Bronchus fibroblast of lung (primary cell): ENCODE measurements around the gene EIF2B2. TPM values are rescaled to one million over a fixed set of nuclear protein-coding genes. Genes with fewer than 3 reads are reported as not detected.

Source experiments
- total RNA-seq: library from RNA; depleted of rRNA; stranded (reverse); fragments of >200 nt; gene quantifications from 2 replicates; pipeline ENCODE4 v1.2.3, GENCODE V29; 2015

Gene EIF2B2
- 68.2 and 72.3 TPM in 2 replicates for total RNA-seq

GRCh38 chr14:75002392-75003249 is at the start of gene EIF2B2:
Gene EIF2B2, plus strand, starts transcription at chr14:75002921. Its CDS starts 70 bp downstream, at chr14:75002991.

GRCh38 chr14:74955229-74956026 is 47.3 kb upstream of the EIF2B2 start, which contains the start of gene PGF:
Gene PGF, minus strand, starts transcription at chr14:74955597. Its CDS starts 355 bp downstream, at chr14:74955242.

GRCh38 chr14:75050852-75051555 is 48.3 kb downstream of the EIF2B2 start, which contains the start of gene MLH3:
Gene MLH3, minus strand, starts transcription at chr14:75051467. Its CDS starts 1,812 bp downstream, at chr14:75049655.

Other genes with a start within 250 kb of the EIF2B2 start
- gene YLPM1, start 239.6 kb upstream of the EIF2B2 start, total RNA-seq: 11.9 and 15.5 TPM in 2 replicates
- not detected in 2 replicates for gene PROX2, start 126.8 kb upstream of the EIF2B2 start, total RNA-seq
- 65.4 and 65.6 TPM in 2 replicates for gene DLST, start 121.0 kb upstream of the EIF2B2 start, total RNA-seq
- gene RPS6KL1, start 79.7 kb upstream of the EIF2B2 start, total RNA-seq: 0.50 and 0.89 TPM in 2 replicates
- 0.67 and 1.6 TPM in 2 replicates for gene PGF, start 47.3 kb upstream of the EIF2B2 start, total RNA-seq
- 10.4 and 11.9 TPM in 2 replicates for gene MLH3, start 48.5 kb downstream of the EIF2B2 start, total RNA-seq
- gene ACYP1, start 61.1 kb downstream of the EIF2B2 start, total RNA-seq: 7.7 and 16.4 TPM in 2 replicates
- 0.34 and 1.3 TPM in 2 replicates for gene ZC2HC1C, start 66.7 kb downstream of the EIF2B2 start, total RNA-seq
- gene NEK9, start 124.1 kb downstream of the EIF2B2 start, total RNA-seq: 16.4 and 40.9 TPM in 2 replicates
- 138 and 140 TPM in 2 replicates for gene TMED10, start 173.7 kb downstream of the EIF2B2 start, total RNA-seq